Measurements from ENCODE around the gene SEMA5B. TPM values are rescaled to one million over a fixed set of nuclear protein-coding genes. Genes with fewer than 3 reads are reported as not detected.

Gene SEMA5B
- total RNA-seq, 1 experiment from 2014 or later = 1.0 TPM

DNA sequence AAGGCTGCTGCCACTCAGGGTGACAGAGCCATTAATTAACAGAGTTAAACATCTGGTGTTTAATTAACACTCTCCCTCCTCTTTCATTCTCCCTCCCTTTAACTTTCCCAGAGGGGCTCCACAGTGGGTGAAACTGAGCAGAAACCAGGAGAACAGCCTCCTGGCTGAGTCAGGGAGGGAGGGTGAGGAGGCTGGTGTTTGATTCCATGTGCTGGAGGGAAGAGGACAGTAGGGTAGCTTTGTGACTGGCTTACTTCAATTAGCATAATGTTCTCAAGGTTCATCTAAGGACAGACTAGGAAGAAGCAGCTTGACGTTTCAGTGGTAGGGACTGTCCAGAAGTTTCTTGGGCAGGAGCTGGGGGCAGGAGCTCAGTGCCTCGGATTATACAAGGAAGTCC lies 62.8 kb downstream of the SEMA5B start:
- H3K27me3 Mint-ChIP-seq (ENCODE audit: insufficient read depth, unreplicated experiment) = peaks cover 6% of the 10 kb centered on the region
- no peaks in the 10 kb centered on the region for H3K36me3 Mint-ChIP-seq (ENCODE audit: insufficient read depth, unreplicated experiment)
- no peak for DNase-seq
- no peaks in the 10 kb centered on the region for H3K9me3 Mint-ChIP-seq (ENCODE audit: unreplicated experiment)
- H3K4me3 Mint-ChIP-seq (ENCODE audit: unreplicated experiment) = no peak overlapping the region
- POLR2A ChIA-PET = no interaction called here
- H3K4me1 Mint-ChIP-seq (ENCODE audit: low read depth, unreplicated experiment) = no peaks in the 10 kb centered on the region
- Histone ChIP-seq H3K36me3 (ENCODE audit: control insufficient read depth, insufficient read depth, low read length) (no peaks in the 10 kb centered on the region), H3K27me3 (replicated peaks; ENCODE audit: control insufficient read depth, insufficient read depth, low read length) (no peaks in the 10 kb centered on the region), H3K4me1 (no peaks in the 10 kb centered on the region), H3K4me3 (ENCODE audit: low read depth, low read length) (no peak overlapping the region), H3K9me3 (no peaks in the 10 kb centered on the region)
- TF ChIP-seq, protein P1, sequence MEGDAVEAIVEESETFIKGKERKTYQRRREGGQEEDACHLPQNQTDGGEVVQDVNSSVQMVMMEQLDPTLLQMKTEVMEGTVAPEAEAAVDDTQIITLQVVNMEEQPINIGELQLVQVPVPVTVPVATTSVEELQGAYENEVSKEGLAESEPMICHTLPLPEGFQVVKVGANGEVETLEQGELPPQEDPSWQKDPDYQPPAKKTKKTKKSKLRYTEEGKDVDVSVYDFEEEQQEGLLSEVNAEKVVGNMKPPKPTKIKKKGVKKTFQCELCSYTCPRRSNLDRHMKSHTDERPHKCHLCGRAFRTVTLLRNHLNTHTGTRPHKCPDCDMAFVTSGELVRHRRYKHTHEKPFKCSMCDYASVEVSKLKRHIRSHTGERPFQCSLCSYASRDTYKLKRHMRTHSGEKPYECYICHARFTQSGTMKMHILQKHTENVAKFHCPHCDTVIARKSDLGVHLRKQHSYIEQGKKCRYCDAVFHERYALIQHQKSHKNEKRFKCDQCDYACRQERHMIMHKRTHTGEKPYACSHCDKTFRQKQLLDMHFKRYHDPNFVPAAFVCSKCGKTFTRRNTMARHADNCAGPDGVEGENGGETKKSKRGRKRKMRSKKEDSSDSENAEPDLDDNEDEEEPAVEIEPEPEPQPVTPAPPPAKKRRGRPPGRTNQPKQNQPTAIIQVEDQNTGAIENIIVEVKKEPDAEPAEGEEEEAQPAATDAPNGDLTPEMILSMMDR (IDR thresholded peaks at IDR 0.05; ENCODE audit: insufficient read depth in 1 of 2, low read depth in 1 of 2, low read length in 1 of 2, severe bottlenecking in 1 of 2, unreplicated experiment in 1 of 2) = no peak
- no peak overlapping the region for H3K27ac Mint-ChIP-seq (ENCODE audit: unreplicated experiment)
- CTCF ChIA-PET = no interaction called here
- intact Hi-C loops (cut with micrococcal nuclease; ENCODE audit: unreplicated experiment) = no loop called here
- BruUV-seq (replicated peaks) = no TSS peak

DNA sequence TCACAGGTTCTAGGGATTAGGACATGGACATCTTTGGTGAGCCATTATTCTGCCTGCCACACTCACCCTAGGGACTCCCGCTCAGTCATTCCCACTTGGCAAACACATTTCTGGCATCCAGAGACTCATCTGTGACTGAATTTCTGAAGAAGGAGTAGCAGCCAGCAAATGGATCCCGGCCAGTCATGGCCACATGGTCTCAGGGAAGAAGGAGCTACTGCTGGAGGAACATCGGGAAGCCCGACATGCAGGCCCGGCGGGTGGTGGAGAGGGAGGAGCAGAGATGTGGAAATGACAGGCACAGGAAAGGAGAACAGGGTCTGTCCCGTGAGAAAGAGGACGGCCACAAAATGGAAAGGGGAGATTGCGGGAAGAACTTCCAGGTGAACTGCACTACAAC lies 65.4 kb downstream of the SEMA5B start:
- TF ChIP-seq, protein P1 (IDR thresholded peaks at IDR 0.05; ENCODE audit: insufficient read depth in 1 of 2, low read depth in 1 of 2, low read length in 1 of 2, severe bottlenecking in 1 of 2, unreplicated experiment in 1 of 2) = no peak
- no peaks in the 10 kb centered on the region for H3K36me3 Mint-ChIP-seq (ENCODE audit: insufficient read depth, unreplicated experiment)
- H3K27me3 ChIP-seq (replicated peaks; ENCODE audit: control insufficient read depth, insufficient read depth, low read length) = no peaks in the 10 kb centered on the region
- no peaks in the 10 kb centered on the region for H3K9me3 ChIP-seq
- H3K27me3 Mint-ChIP-seq (ENCODE audit: insufficient read depth, unreplicated experiment) = peaks cover 6% of the 10 kb centered on the region
- POLR2A ChIA-PET = no interaction called here
- no peaks in the 10 kb centered on the region for H3K4me1 Mint-ChIP-seq (ENCODE audit: low read depth, unreplicated experiment)
- H3K4me1 ChIP-seq = no peaks in the 10 kb centered on the region
- no peaks in the 10 kb centered on the region for H3K9me3 Mint-ChIP-seq (ENCODE audit: unreplicated experiment)
- no peak for DNase-seq
- H3K27ac Mint-ChIP-seq (ENCODE audit: unreplicated experiment) = no peak overlapping the region
- no peaks in the 10 kb centered on the region for H3K36me3 ChIP-seq (ENCODE audit: control insufficient read depth, insufficient read depth, low read length)
- CTCF ChIA-PET = no interaction called here
- no peak overlapping the region for H3K4me3 ChIP-seq (ENCODE audit: low read depth, low read length)
- intact Hi-C loops (cut with micrococcal nuclease; ENCODE audit: unreplicated experiment) = no loop called here
- H3K4me3 Mint-ChIP-seq (ENCODE audit: unreplicated experiment) = no peak overlapping the region
- BruUV-seq (replicated peaks) = no TSS peak

DNA sequence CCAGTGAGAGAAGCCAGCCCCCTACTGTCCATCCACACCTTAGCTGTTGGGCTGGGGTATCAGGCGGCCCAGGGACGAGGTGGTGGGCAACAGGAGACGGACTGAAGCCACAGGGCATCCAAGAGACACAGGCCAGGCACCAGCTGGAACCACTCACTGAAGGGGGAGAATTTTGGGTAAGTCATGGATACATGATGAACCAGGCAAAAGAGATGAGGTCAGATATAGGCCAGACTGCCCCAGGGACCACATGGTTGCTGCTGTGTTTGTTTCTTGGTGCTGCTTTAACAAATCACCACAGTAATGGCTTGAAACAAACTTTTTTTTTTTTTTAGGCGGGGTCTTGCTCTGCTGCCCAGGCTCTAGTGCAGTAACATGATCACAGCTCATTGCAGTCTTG lies 66.4 kb downstream of the SEMA5B start:
- H3K9me3 ChIP-seq = no peaks in the 10 kb centered on the region
- H3K27me3 Mint-ChIP-seq (ENCODE audit: insufficient read depth, unreplicated experiment) = peaks cover 6% of the 10 kb centered on the region
- intact Hi-C loops (cut with micrococcal nuclease; ENCODE audit: unreplicated experiment) = no loop called here
- no peaks in the 10 kb centered on the region for H3K4me1 Mint-ChIP-seq (ENCODE audit: low read depth, unreplicated experiment)
- H3K36me3 ChIP-seq (ENCODE audit: control insufficient read depth, insufficient read depth, low read length) = no peaks in the 10 kb centered on the region
- no peak for DNase-seq
- CTCF ChIA-PET = no interaction called here
- no peak overlapping the region for H3K4me3 ChIP-seq (ENCODE audit: low read depth, low read length)
- no peak overlapping the region for H3K27ac Mint-ChIP-seq (ENCODE audit: unreplicated experiment)
- POLR2A ChIA-PET = no interaction called here
- no TSS peak for BruUV-seq (replicated peaks)
- H3K4me1 ChIP-seq = no peaks in the 10 kb centered on the region
- TF ChIP-seq, protein P1 (IDR thresholded peaks at IDR 0.05; ENCODE audit: insufficient read depth in 1 of 2, low read depth in 1 of 2, low read length in 1 of 2, severe bottlenecking in 1 of 2, unreplicated experiment in 1 of 2) = no peak
- H3K27me3 ChIP-seq (replicated peaks; ENCODE audit: control insufficient read depth, insufficient read depth, low read length) = no peaks in the 10 kb centered on the region
- no peaks in the 10 kb centered on the region for H3K36me3 Mint-ChIP-seq (ENCODE audit: insufficient read depth, unreplicated experiment)
- H3K4me3 Mint-ChIP-seq (ENCODE audit: unreplicated experiment) = no peak overlapping the region
- H3K9me3 Mint-ChIP-seq (ENCODE audit: unreplicated experiment) = no peaks in the 10 kb centered on the region

All from Caco-2 (cell line).